Mucosa of descending colon (tissue), 3 donors: ENCODE results near the gene MRPL24. TPM values are rescaled to one million over a fixed set of nuclear protein-coding genes. Genes with fewer than 3 reads are reported as not detected.

Source experiments
- ATAC-seq: fragments of 200-7000 bp; cut with Tn5 transposase; one replicate; pipeline ENCODE4 v1.9.1; 2020; ENCODE audit warnings: mild to moderate bottlenecking, moderate library complexity
- DNase-seq, 3 donors: peaks; one replicate each; pipeline ENCODE4 v3.0.0-alpha.2; 2020
- H3K36me3 ChIP-seq: fragments of 200-600 bp; one replicate; pipeline ENCODE4 v1.8.0; 2021; ENCODE audit warnings: low read depth, mild to moderate bottlenecking
- H3K4me1 ChIP-seq: fragments of 200-600 bp; one replicate; pipeline ENCODE4 v1.8.0; 2021; ENCODE audit warnings: low read depth, mild to moderate bottlenecking
- H3K4me3 ChIP-seq: fragments of 200-600 bp; one replicate; pipeline ENCODE4 v1.8.0; 2021; ENCODE audit warnings: mild to moderate bottlenecking
- H3K9me3 ChIP-seq: fragments of 200-600 bp; one replicate; pipeline ENCODE4 v1.8.0; 2021; ENCODE audit warnings: mild to moderate bottlenecking
- intact Hi-C, 2 donors: fragments of 100-400 bp; cut with DNase I in 1 of 2; cut with micrococcal nuclease in 1 of 2; formaldehyde crosslinking; loops; one replicate each; pipeline versions ENCODE4 v1.11.0 to v1.11.1; 2022; cut with DNase I, micrococcal nuclease
- total RNA-seq, 3 donors: library from RNA; stranded (reverse); fragmentation: NEBNext Ultra II Directional in 2 of 3; extraction: Animal tissue kit (Norgen Biotek cat#: 25700) in 2 of 3; gene quantifications; one replicate each; pipeline versions ENCODE4 v1.2.1 to v1.2.4, GENCODE V29; 2021 to 2023
- TF ChIP-seq, protein P1 (sequence below): fragments of 200-600 bp; IDR thresholded peaks from one replicate; pipeline ENCODE4 v1.8.0; 2022; ENCODE audit warnings: antibody characterized with exemption, mild to moderate bottlenecking
- donor health status: DM: no; HTN: no; CAD: no; lungs with moderate emphysema.
- donor health status: DM: no; HTN: no; CAD: no.
- donor health status: DM: no; HTN: yes; CAD: no.

Gene MRPL24
- total RNA-seq, 3 donors from 2014 or later = 50.1 to 61.7 (median 57.6) TPM

DNA sequence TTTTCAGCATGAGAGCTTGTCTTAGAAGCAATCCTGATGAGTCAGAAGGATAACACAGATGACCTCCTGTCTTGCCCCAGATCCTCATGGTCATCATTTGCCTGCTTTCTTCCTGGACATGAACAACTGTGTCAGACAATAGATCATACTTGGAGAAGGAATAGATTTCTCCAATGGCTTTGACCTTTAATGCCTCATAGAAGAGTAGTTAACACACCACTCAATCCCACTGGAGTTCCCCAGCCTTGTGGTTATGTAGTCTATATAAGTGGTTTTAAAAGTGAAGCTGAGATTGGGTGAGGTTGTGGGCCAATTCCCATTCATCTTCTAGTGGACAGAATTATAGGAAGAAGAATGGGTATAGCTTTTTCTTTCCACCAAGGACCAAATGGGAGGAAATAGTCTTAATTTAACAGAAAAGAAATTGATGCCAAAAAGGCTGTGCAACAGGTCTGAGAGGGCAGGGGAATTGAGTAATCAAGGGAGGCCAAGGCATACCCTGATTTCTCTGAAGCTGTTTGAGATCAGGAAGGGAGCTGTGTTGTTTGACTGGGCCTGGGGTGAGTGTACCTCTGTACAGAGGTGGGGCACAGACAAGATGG, 40.8 kb upstream of the MRPL24 start:
- ATAC-seq (no peak), DNase-seq (no peak)
- H3K9me3 ChIP-seq = no peaks in the 10 kb centered on the region
- no peaks in the 10 kb centered on the region for H3K36me3 ChIP-seq
- no peaks in the 10 kb centered on the region for H3K4me1 ChIP-seq
- no peak overlapping the region for H3K4me3 ChIP-seq
- intact Hi-C loops = no loop called here
- TF ChIP-seq, protein P1, sequence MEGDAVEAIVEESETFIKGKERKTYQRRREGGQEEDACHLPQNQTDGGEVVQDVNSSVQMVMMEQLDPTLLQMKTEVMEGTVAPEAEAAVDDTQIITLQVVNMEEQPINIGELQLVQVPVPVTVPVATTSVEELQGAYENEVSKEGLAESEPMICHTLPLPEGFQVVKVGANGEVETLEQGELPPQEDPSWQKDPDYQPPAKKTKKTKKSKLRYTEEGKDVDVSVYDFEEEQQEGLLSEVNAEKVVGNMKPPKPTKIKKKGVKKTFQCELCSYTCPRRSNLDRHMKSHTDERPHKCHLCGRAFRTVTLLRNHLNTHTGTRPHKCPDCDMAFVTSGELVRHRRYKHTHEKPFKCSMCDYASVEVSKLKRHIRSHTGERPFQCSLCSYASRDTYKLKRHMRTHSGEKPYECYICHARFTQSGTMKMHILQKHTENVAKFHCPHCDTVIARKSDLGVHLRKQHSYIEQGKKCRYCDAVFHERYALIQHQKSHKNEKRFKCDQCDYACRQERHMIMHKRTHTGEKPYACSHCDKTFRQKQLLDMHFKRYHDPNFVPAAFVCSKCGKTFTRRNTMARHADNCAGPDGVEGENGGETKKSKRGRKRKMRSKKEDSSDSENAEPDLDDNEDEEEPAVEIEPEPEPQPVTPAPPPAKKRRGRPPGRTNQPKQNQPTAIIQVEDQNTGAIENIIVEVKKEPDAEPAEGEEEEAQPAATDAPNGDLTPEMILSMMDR = no peak

DNA sequence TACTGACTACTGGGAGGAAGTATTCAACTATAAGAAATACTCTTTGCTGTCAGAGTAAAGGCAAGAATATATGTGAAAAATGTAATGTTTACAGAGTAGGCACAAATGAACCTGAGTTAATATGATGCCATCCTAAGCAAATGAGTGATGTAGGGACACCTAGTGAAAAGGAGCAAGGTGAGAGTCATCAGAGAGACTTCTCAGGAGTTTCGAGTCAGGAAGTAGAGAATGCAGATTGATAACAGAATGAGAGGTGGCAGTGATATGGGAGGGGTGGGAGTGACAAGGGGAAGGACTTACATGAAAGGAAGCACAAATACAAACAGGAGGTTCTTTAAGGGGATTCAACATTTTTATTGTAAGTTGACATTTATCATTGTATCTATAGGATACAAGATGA, 36.7 kb upstream of the MRPL24 start:
- Histone ChIP-seq H3K36me3 (no peaks in the 10 kb centered on the region), H3K9me3 (no peaks in the 10 kb centered on the region), H3K4me3 (no peak overlapping the region), H3K4me1 (no peaks in the 10 kb centered on the region)
- ATAC-seq (no peak), DNase-seq (no peak)
- TF ChIP-seq, protein P1 = no peak
- intact Hi-C loops = no loop called here

GRCh38 chr1:156776942-156777341, 36.1 kb upstream of the MRPL24 start:
- no peaks in the 10 kb centered on the region for H3K36me3 ChIP-seq
- no peaks in the 10 kb centered on the region for H3K9me3 ChIP-seq
- ATAC-seq (no peak), DNase-seq (no peak)
- no peak overlapping the region for H3K4me3 ChIP-seq
- intact Hi-C loops = no loop called here
- TF ChIP-seq, protein P1 = no peak
- no peaks in the 10 kb centered on the region for H3K4me1 ChIP-seq

- no peak for ATAC-seq
- no peaks in the 10 kb centered on the region for H3K36me3 ChIP-seq
- TF ChIP-seq, protein P1 = no peak
- intact Hi-C loops = no loop called here
- H3K4me3 ChIP-seq = no peak overlapping the region
- no peak for DNase-seq
- no peaks in the 10 kb centered on the region for H3K9me3 ChIP-seq
- no peaks in the 10 kb centered on the region for H3K4me1 ChIP-seq
Measured at GRCh38 chr1:156775799-156776198, 34.9 kb upstream of the MRPL24 start.

DNA sequence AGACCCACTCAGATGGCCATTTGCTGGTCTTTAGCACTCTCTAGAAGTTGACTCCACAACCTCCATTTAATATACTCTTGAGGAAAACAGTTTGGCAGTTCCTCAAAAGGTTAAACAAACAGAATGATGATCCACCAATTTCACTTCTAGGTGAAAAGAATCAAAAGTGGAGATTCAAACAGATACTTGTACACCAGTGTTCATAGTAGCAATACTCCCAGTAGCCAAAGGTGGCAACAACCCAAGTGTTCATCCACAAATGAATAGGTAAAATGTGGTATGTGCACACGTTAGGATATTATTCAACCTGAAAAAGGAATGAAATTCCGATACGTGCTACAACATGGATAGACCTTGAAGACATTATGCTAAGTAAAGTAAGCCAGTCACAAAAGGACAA, 32.7 kb upstream of the MRPL24 start:
- intact Hi-C loops = no loop called here
- peaks cover 17% of the 10 kb centered on the region for H3K4me1 ChIP-seq

More for the DNA sequence above, 32.7 kb upstream of the MRPL24 start:
- Histone ChIP-seq H3K4me3 (no peak overlapping the region), H3K36me3 (no peaks in the 10 kb centered on the region), H3K9me3 (no peaks in the 10 kb centered on the region)
- TF ChIP-seq, protein P1 = no peak
- ATAC-seq = no peak
- no peak for DNase-seq
